Measurements from ENCODE around the gene C2CD2L.
A peak's percentile ranks its signal among the peaks of the same experiment; 100 is the strongest.

Gene C2CD2L

DNA sequence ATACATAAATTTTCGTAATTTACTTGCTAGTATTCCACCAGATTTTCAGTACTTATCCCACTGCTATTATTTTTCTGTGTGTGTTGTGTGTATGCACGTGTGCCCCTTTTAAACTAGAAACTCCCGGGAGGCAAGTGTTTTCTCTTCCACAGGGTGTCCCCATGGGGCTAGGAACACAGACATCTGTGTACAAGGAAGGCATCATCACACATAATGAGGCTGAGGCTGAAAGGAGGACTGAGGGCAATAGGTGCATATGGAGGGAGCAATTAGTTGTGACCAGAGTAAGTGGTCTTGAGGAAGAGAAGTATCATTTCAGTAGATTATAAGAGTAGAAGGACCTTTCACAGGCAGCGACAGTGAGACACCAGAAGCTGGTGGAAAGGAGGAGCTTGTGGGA lies 3.4 kb upstream of the C2CD2L start:
- FAIRE-seq (no peak), DNase-seq (ENCODE audit: insufficient read length, low spot score) (no peak)
- TF ChIP-seq, protein P1, sequence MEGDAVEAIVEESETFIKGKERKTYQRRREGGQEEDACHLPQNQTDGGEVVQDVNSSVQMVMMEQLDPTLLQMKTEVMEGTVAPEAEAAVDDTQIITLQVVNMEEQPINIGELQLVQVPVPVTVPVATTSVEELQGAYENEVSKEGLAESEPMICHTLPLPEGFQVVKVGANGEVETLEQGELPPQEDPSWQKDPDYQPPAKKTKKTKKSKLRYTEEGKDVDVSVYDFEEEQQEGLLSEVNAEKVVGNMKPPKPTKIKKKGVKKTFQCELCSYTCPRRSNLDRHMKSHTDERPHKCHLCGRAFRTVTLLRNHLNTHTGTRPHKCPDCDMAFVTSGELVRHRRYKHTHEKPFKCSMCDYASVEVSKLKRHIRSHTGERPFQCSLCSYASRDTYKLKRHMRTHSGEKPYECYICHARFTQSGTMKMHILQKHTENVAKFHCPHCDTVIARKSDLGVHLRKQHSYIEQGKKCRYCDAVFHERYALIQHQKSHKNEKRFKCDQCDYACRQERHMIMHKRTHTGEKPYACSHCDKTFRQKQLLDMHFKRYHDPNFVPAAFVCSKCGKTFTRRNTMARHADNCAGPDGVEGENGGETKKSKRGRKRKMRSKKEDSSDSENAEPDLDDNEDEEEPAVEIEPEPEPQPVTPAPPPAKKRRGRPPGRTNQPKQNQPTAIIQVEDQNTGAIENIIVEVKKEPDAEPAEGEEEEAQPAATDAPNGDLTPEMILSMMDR (IDR thresholded peaks at IDR 0.05; ENCODE audit: insufficient read depth, missing control alignments) = peak; percentile 42

DNA sequence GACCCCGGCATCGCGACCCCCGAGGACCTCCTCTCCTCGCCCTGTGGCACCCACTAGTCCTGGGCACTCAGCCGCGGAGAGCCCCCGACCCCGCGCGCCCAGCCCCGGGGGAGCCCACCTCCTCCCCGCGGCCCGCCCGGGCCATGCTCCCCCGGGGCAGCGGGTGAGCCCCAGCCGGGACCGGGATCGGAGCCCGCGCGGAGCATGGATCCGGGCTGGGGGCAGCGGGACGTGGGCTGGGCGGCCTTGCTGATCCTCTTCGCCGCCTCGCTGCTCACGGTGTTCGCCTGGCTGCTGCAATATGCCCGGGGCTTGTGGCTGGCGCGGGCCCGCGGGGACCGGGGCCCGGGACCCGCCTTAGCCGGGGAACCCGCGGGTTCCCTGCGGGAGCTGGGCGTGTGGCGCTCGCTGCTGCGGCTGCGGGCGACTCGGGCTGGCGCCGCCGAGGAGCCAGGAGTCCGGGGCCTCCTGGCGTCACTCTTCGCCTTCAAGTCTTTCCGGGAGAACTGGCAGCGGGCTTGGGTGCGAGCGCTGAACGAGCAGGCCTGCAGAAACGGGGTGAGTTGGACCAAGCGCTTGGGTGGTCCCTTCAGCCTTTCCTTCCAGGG lies 498 bp downstream of the C2CD2L start:
- FAIRE-seq = no peak
- no peak for DNase-seq (ENCODE audit: insufficient read length, low spot score)

DNA sequence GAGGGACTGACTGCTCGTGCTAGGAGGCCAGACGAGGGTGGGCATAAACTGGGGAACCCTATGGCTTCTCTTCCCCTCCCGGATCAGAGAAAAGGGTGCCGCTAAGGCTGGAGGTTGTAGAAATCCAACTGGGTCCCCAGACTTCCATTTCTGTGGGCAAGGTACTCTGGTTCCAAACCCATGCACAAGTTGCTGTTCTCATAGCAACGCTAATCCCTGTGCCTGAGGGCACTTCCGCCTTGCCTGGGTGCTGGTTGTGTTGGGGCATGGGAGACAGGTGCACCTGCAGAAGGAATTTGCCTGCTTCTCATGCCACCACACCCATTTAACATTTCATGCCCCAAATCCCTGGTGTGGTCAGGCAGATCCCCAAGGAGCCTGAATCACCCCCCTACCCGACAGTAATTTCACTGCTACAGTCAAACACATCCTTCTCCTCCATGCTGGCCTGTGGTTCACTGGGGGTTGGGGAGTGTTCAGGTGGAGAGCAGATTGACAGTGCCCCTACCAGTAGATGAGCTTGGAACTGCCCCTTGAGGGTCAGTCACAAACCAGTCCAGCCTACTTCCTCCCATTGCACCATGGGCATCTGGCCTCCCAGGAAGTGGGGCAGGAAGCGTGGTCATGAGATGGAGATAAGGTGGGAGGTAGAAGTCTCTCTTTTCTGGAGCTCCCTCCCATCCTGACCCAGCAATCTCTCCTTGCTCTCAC lies 1.2 kb downstream of the C2CD2L start:
- DNase-seq (ENCODE audit: insufficient read length, low spot score) (peak; percentile 63), FAIRE-seq (no peak)
- TF ChIP-seq, protein P1 (IDR thresholded peaks at IDR 0.05; ENCODE audit: insufficient read depth, missing control alignments) = no peak

More for the DNA sequence above, 498 bp downstream of the C2CD2L start:
- TF ChIP-seq, protein P1 (IDR thresholded peaks at IDR 0.05; ENCODE audit: insufficient read depth, missing control alignments) = no peak

DNA sequence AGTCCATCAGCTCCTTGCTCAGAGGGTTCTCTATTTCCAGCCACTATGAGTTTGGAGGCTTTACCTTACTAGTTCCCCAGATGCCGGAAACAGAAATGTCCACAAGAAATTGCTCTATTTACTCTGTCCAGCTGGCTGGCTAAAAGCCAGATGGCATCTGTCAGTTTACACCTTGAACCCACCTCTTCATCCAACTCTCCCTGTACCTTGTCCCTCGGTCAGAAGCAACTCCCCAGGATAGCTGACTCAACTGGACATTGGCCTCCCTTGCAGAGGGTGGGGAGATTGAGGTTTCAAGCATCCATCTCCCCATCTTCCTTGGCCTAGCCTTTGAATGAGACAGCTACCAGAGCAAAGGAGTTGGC lies 1.7 kb downstream of the C2CD2L start:
- no peak for DNase-seq (ENCODE audit: insufficient read length, low spot score)
- TF ChIP-seq, protein P1 (IDR thresholded peaks at IDR 0.05; ENCODE audit: insufficient read depth, missing control alignments) = no peak

DNA sequence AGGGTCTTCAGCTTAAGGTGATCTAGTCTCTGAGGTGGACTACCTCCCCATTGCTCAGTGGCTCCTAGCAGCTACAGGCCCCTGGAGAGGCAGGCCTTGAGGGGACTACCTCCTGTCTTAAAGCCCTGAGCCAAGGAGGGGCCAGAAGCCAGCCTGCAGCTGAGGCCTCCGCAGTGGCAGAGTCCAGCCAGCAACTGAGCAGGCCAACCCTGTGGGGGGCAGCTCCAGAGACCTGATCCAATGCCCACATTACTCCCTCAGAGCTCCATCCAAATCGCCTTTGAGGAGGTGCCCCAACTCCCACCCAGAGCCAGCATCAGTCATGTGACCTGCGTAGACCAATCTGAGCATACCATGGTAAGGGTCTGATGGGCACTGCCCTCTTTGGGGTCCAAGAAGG lies 2.7 kb downstream of the C2CD2L start:
- FAIRE-seq = no peak
- DNase-seq (ENCODE audit: insufficient read length, low spot score) = no peak
- TF ChIP-seq, protein P1 (IDR thresholded peaks at IDR 0.05; ENCODE audit: insufficient read depth, missing control alignments) = no peak

More for the DNA sequence above, 1.7 kb downstream of the C2CD2L start:
- FAIRE-seq = no peak

DNA sequence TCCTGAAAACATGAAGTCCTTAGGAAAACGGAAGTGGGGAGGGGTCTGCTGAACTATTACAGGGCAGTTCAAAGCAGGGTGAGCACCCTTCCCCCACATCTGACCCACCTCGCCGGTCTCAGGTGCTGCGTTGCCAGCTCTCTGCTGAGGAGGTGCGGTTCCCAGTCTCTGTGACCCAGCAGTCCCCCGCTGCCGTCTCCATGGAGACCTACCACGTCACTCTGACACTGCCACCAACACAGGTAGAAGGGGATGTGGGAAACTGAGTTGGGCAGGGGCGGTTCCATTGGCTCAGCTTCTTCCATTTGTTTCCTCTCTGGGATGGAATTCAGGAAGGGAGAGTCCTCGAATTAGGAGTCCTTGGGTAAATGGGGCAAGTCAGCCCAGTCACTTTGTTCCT lies 3.3 kb downstream of the C2CD2L start:
- FAIRE-seq = no peak
- no peak for DNase-seq (ENCODE audit: insufficient read length, low spot score)
- TF ChIP-seq, protein P1 (IDR thresholded peaks at IDR 0.05; ENCODE audit: insufficient read depth, missing control alignments) = no peak

DNA sequence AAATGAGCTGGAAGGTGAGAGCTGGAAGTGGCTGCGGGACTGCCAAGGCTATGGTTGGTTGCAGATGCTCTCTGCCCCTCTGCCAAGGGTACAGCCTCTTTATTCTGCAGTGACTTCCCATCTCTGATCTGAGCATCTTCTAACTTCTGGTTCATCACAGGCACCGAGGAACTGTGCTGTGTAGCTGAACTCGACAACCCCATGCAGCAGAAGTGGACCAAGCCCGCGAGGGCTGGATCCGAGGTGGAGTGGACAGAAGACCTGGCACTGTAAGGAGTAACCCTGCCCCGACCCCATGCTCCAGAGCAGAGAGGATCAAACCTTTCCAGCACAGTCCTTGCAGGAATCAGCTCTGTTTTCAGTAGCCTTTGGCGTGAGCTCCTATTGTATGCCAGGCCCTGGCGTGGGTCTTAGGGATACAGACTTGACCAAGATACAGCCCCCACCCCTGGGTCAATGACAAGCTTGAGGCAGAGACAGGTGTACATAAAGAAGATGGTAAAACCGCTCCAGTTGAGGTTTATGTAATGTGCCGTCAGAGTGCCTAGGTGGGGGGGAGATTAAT lies 4.3 kb downstream of the C2CD2L start:
- TF ChIP-seq, protein P1 (IDR thresholded peaks at IDR 0.05; ENCODE audit: insufficient read depth, missing control alignments) = no peak
- DNase-seq (ENCODE audit: insufficient read length, low spot score) (no peak), FAIRE-seq (no peak)
